ENCODE data around the gene RCCD1. TPM values are rescaled to one million over a fixed set of nuclear protein-coding genes. Genes with fewer than 3 reads are reported as not detected.

RCCD1 gene
- total RNA-seq, 1 experiment from 2014 or later: 27.5 TPM

Other genes with a start within 250 kb of the RCCD1 start
- 11.3 and 26.4 TPM in 2 replicates for gene BLM, start 237.5 kb upstream of the RCCD1 start, total RNA-seq (2014; rRNA removed; shearing (Covaris generic); ENCODE audit: low replicate concordance)
- 14.7 and 19.3 TPM in 2 replicates for gene FURIN, start 86.3 kb upstream of the RCCD1 start, total RNA-seq (2014; rRNA removed; shearing (Covaris generic); ENCODE audit: low replicate concordance)
- gene FES, start 70.4 kb upstream of the RCCD1 start, total RNA-seq (2014; rRNA removed; shearing (Covaris generic); ENCODE audit: low replicate concordance): 10.5 and 13.7 TPM in 2 replicates
- gene MAN2A2, start 51.6 kb upstream of the RCCD1 start, total RNA-seq (2014; rRNA removed; shearing (Covaris generic); ENCODE audit: low replicate concordance): 9.5 and 45.8 TPM in 2 replicates
- 32.6 and 51.9 TPM in 2 replicates for gene HDDC3, start 22.3 kb upstream of the RCCD1 start, total RNA-seq (2014; rRNA removed; shearing (Covaris generic); ENCODE audit: low replicate concordance)
- gene UNC45A, start 19.6 kb upstream of the RCCD1 start, total RNA-seq (2014; rRNA removed; shearing (Covaris generic); ENCODE audit: low replicate concordance): 43.1 and 64.2 TPM in 2 replicates
- gene PRC1, start 39.7 kb downstream of the RCCD1 start, total RNA-seq (2014; rRNA removed; shearing (Covaris generic); ENCODE audit: low replicate concordance): 231 and 268 TPM in 2 replicates
- 3.2 and 14.6 TPM in 2 replicates for gene VPS33B, start 67.7 kb downstream of the RCCD1 start, total RNA-seq (2014; rRNA removed; shearing (Covaris generic); ENCODE audit: low replicate concordance)
- not detected in 2 replicates for gene SV2B, start 145.4 kb downstream of the RCCD1 start, total RNA-seq (2014; rRNA removed; shearing (Covaris generic); ENCODE audit: low replicate concordance)

Measured in MG63 (cell line).